ENCODE results near the gene TSPAN11.

- TF ChIP-seq, protein P1, sequence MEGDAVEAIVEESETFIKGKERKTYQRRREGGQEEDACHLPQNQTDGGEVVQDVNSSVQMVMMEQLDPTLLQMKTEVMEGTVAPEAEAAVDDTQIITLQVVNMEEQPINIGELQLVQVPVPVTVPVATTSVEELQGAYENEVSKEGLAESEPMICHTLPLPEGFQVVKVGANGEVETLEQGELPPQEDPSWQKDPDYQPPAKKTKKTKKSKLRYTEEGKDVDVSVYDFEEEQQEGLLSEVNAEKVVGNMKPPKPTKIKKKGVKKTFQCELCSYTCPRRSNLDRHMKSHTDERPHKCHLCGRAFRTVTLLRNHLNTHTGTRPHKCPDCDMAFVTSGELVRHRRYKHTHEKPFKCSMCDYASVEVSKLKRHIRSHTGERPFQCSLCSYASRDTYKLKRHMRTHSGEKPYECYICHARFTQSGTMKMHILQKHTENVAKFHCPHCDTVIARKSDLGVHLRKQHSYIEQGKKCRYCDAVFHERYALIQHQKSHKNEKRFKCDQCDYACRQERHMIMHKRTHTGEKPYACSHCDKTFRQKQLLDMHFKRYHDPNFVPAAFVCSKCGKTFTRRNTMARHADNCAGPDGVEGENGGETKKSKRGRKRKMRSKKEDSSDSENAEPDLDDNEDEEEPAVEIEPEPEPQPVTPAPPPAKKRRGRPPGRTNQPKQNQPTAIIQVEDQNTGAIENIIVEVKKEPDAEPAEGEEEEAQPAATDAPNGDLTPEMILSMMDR (IDR thresholded peaks at IDR 0.05; ENCODE audit: low read depth, low read length, missing input control) = no peak
- TF ChIP-seq, protein P2, sequence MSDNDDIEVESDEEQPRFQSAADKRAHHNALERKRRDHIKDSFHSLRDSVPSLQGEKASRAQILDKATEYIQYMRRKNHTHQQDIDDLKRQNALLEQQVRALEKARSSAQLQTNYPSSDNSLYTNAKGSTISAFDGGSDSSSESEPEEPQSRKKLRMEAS (IDR thresholded peaks at IDR 0.05) = no peak
- no peak for TF ChIP-seq JUND (IDR thresholded peaks at IDR 0.05)
- TF ChIP-seq EGR1 (IDR thresholded peaks at IDR 0.05; ENCODE audit: low read depth in 2 of 2) = no peak
- TF ChIP-seq ZBTB33 (IDR thresholded peaks at IDR 0.05) = no peak
- TF ChIP-seq FOXA1 (IDR thresholded peaks at IDR 0.05) = no peak
- no peak for TF ChIP-seq YY1 (IDR thresholded peaks at IDR 0.05)
- TF ChIP-seq ATF3 (IDR thresholded peaks at IDR 0.05) = no peak
- no peak for TF ChIP-seq NR2F2 (IDR thresholded peaks at IDR 0.05)
- no peak for TF ChIP-seq TAF1 (conservative IDR thresholded peaks at IDR 0.05)
- TF ChIP-seq SP1 (IDR thresholded peaks at IDR 0.05) = no peak
- TF ChIP-seq RAD21 (IDR thresholded peaks at IDR 0.05) = no peak
- no peak for TF ChIP-seq GABPA (IDR thresholded peaks at IDR 0.05 in 1 of 2, conservative IDR thresholded peaks at IDR 0.05 in 1 of 2)
Observed at GRCh38 chr12:31015215-31015614, 88.7 kb downstream of the TSPAN11 start.
